WI38 (cell line): Measurements from ENCODE around the gene LYST.
"Not testable (repeated sequence)": the region's sequence is repeated elsewhere in the genome, so short reads cannot be mapped to it uniquely, and the experiment has no call there.

Experiments used
- H3K4me3 ChIP-seq: 2 replicates; pipeline ENCODE4 v1.5.1; 2011; ENCODE audit warnings: low read depth, mild to moderate bottlenecking, control low read depth, low read length
- TF ChIP-seq, protein P1 (sequence below): IDR thresholded peaks from 2 replicates; pipeline ENCODE4 v1.5.1; 2012; ENCODE audit warnings: low read depth, mild to moderate bottlenecking, control low read depth, low read length

Gene LYST

DNA sequence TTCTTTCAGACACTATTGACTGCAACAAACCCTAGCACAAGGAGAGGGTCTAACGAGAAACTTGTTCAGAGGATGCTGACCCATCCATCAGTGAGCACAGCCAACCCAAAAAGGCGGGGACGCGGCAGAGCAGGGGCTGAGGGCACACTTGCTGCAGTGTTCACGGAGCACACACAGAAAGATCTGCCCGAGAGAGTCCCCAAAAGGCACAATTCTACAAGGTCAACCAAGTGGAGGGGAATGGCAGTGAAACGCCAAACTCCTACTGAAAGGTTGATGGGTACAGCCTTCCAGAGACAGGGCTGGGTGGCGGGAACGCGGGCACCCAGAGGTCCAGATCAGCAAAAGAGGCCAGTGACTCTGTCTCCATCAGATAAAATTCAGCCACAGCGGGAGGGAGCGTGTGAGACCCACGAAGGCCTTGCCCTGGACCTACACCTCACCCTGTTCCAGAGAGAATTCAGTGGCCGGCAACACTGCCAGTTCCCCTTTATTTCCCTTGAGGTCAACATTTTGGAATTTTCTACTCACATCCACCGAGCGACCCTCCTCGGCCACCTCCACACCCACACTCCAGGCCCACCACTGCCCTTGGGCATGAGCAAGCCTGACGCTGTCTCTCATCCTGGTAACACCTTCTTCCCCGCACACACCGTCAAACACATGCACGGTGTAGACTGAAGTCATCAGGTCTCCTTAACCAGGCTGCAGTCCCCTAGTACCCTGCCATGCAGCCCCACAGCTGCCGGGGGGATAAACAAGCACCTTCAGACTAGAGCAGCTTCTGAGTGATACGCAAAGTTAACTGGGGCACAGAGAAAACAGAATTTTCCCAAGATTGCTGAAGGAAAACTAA is 222.6 kb downstream of the LYST start:
- TF ChIP-seq, protein P1, sequence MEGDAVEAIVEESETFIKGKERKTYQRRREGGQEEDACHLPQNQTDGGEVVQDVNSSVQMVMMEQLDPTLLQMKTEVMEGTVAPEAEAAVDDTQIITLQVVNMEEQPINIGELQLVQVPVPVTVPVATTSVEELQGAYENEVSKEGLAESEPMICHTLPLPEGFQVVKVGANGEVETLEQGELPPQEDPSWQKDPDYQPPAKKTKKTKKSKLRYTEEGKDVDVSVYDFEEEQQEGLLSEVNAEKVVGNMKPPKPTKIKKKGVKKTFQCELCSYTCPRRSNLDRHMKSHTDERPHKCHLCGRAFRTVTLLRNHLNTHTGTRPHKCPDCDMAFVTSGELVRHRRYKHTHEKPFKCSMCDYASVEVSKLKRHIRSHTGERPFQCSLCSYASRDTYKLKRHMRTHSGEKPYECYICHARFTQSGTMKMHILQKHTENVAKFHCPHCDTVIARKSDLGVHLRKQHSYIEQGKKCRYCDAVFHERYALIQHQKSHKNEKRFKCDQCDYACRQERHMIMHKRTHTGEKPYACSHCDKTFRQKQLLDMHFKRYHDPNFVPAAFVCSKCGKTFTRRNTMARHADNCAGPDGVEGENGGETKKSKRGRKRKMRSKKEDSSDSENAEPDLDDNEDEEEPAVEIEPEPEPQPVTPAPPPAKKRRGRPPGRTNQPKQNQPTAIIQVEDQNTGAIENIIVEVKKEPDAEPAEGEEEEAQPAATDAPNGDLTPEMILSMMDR = no peak
- no peak overlapping the region for H3K4me3 ChIP-seq

DNA sequence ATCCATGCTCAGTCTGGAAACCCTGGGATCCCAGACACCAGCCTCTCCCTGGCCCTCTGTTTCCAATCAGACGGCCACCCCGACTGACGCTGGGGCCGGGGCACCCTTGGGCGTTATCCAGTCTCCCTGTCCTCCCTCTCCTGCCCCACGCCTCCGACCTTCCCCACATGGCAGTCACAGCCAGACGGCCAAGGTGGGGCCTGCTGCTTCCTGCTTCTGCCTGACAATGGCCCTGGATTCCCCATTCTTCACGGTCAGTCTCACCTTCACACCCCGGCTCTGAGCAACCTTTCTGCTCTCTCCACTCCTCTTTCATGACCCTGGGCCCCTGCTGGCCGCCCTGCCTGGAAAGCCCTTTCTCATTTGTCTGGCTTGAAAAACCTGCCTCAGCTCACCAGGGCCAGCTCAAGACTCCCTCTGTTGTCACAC is 223.7 kb downstream of the LYST start:
- no peak overlapping the region for H3K4me3 ChIP-seq

DNA sequence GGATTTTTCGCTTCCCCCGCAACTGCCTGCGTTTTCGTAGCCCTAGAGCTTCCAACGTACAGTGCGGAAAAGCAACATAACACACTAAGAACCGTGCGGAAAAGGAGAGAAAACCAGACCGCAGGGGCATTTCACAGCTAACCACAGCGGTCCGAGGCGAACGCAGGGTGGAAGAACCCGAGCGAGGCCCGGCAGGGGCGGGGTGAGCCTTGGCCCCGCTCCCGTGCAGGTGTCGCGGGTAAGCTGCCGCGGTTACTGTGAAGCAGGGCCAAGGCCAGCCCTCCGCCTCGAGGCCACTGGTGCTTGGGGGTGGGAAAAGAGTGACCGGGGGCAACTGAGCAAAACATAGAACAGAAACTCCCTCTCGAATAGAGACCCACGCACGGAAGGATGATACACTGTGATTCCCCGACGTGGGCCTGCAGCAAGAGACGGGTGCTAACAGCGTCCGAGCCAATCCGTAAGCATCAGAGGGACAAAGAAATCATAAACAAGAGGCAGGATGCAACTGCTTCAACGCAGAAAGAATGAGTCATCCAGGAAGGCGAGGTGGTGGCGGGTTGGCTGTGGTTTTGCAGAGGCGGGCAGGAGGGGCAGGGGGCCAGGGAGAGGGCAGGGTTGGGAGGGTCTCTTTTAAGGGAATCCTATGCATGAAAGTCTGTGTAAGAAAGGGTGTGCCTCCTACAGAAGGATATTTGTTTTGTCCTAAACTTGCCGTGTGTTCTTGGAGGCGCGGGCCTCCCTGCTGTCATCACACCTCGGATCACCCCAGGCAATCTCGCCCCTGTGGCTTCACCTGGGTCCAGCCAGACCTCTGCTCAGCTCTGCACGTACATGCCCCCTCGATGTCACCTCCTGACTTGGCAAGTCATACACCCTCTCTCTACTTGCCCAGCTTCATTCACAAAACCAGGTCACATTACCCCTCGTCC is 224.4 kb downstream of the LYST start:
- no peak overlapping the region for H3K4me3 ChIP-seq
- TF ChIP-seq, protein P1 = no peak

More for the DNA sequence above, 223.7 kb downstream of the LYST start:
- TF ChIP-seq, protein P1 = no peak

DNA sequence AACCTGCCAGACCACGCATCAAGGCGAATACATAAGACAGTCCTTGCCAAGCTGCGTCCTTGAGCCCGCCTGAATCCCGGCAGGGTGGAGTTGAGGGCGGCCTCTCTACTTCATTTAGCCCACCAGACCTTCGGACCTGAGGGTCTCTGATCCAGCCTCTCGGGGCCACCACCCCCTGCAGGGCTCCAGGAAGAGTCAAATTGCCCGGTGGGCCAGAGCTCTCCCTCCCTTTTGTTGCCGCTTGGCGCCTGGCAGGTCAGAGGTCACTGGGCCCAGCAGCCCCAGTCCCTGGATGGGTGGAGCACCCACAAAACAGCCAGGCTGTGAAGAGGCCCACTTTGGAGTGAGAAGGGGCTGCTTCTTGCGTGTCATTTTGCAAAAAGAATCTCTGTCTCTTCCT is 226.1 kb downstream of the LYST start:
- no peak overlapping the region for H3K4me3 ChIP-seq
- TF ChIP-seq, protein P1 = no peak

DNA sequence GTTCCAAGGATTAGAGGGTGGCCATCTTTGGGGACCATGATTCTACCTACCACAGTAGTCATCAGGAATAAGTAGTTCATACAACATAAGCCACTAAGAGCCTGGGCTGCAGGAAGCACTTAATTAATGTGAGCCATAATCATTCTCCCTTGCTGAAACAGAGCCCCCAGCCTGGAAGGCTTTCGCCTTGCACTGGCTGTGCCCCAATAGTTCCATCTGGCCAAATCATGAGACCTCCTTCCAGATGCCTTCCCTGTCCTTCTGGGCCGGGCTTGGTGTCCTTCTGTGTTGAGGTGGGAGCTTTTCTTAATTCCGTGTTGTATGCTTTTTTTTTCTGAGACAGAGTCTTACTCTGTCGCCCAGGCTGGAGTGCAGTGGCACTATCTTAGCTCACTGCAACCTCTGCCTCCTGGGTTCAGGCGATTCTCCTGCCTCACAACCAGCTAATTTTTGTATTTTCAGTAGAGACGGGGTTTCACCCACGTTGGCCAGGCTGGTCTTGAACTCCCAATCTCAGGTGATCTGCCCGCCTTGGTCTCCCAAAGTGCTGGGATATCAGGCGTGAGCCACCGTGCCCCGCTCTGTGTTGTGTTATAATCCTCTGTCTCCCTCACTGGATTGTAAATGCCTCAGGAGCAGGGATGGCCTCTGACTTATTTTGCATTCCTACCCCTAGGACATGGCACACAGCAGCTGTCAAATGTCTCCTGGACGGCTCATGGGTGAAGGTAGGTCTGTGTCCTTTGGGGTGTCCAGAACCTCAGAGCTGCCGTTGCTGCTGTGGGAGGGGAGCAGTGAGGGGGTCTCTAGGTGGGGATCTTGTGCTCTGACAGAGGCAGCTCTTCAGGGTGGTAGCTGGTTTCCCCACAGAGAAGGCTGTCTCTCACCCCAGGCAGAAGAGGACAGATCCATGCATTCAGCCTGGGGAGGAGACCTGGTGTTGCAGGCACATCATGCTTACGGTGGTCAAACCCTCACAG is 227.2 kb downstream of the LYST start:
- H3K4me3 ChIP-seq = no peak overlapping the region
- TF ChIP-seq, protein P1 = no peak

DNA sequence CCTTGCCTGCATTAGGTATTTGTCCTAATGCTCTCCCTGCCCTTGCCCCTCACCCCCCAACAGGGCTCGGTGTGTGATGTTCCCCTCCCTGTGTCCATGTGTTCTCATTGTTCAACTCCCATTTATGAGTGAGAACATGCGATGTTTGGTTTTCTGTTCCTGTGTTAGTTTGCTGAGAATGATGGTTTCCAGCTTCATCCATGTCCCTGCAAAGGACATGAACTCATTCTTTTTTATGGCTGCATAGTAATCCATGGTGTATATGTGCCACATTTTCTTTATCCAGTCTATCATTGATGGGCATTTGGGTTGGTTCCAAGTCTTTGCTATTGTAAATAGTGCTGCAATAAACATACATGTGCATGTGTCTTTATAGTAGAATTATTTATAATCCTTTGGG is 228.1 kb downstream of the LYST start:
- H3K4me3 ChIP-seq = not testable (repeated sequence)
